HG03460 (cell line): ENCODE measurements around the gene PRMT6.
"Not testable (repeated sequence)": the region's sequence is repeated elsewhere in the genome, so short reads cannot be mapped to it uniquely, and the experiment has no call there.

Source experiments
- ATAC-seq: cut with Tn5 transposase; IDR thresholded peaks from one replicate; pipeline ENCODE4 v1.9.1; 2021; ENCODE audit not compliant: unreplicated experiment

Gene PRMT6

DNA sequence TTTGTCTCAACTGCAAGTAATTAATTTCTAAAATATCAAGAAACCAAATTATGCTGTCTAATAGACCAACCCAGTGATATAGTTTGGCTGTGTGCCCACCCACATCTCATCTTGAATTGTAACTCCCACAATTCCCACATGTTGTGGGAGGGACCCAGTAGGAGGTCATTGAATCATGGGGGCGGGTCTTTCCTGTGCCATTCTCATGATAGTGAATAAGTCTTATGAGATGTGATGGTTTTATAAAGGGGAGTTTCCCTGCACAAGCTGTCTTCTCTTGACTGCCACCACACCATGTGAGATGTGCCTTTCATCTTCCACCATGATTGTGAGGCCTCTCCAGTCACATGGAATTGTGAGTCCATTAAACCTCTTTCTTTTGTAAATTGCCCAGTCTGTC, 36.9 kb downstream of the PRMT6 start:
- not testable (repeated sequence) for ATAC-seq

DNA sequence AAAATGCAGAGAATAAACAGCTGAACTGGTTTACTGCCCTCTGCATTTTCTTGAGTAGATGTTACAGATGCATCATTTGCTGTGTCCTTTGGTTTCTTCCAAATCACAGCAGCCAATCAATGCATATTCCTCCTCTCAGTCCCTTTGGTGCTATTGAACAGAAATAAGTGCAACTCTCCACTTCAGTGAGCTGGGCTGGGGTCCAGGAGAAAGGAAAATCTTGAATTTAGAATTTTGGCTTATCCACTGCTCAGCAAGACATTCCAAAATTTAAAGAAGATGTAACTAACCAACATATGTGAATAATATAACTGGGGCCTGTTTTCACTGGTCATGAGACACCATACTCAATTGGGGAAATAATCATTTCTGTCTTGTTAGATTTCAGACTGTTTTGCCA, 39.2 kb downstream of the PRMT6 start:
- no peak for ATAC-seq

DNA sequence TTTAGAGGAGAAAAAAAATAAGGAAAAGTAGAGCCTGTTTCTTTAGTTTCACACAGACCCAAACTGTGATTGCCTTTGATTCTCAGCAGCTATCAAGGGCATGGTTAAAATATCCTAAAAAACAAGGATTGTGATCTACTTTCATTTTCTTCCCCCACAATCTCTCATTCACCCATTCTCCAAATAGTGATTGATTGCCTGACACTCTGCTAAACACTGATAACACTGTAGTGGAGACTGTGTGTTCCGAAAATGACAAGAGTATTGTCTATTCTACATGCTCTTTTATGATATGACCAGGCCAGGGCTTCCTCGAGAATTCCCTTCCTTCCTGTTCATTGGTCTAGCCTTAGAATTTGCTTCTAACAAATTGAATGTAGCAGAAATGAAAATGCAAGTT, 40.2 kb downstream of the PRMT6 start:
- no peak for ATAC-seq

- ATAC-seq = no peak
Measured at GRCh38 chr1:107098961-107099360, 42.5 kb downstream of the PRMT6 start.

- ATAC-seq = no peak
Measured at GRCh38 chr1:107100331-107100984, 44.0 kb downstream of the PRMT6 start.

DNA sequence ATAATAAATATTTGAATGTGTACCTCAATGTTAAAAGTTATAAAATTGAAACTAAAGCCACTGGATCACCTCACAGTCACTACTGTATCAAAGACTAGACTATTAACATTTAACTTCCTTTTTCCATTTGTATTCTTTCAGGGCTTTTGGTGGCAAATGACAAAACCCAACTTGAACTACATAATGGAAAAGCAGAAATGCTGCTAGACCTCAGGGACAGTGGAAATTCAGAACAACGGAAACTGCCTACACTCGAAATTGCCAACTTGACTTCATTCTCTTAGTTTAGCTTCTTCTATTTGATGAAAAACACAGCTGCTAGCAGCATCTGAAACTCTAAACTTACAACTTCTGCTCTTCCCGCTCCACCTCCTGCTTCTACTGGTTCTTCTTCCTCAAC, 49.4 kb downstream of the PRMT6 start:
- ATAC-seq = no peak
